Measurements from ENCODE around the gene JMJD7. TPM values are rescaled to one million over a fixed set of nuclear protein-coding genes. Genes with fewer than 3 reads are reported as not detected.

Gene JMJD7
- total RNA-seq, 3 donors from 2014 or later (not counting 1 experiment from before 2014, with no cell fraction given) = 20.3 to 36.4 (median 28.7) TPM

- Mint-ChIP-seq H3K4me1 (peaks cover 7 to 9% of the 10 kb centered on the region in 2 donors), H3K36me3 (peaks cover 8% of the 10 kb centered on the region), H3K9me3 (no peaks in the 10 kb centered on the region), H3K27ac (no peak overlapping the region), H3K4me3 (no peak overlapping the region), H3K27me3 (ENCODE audit: low read depth in 2 of 2) (no peaks in the 10 kb centered on the region)
- Histone ChIP-seq H3K4me3 (ENCODE audit: low read length) (no peak overlapping the region), H3K27ac (ENCODE audit: low read length) (no peak overlapping the region), H3K27me3 (ENCODE audit: control insufficient read depth, insufficient read depth, low read length) (no peaks in the 10 kb centered on the region), H3K4me1 (ENCODE audit: control insufficient read depth, insufficient read depth, low read length) (peaks cover 13% of the 10 kb centered on the region), H3K36me3 (ENCODE audit: control insufficient read depth, insufficient read depth, low read length) (peaks cover 32% of the 10 kb centered on the region), H3K9me3 (ENCODE audit: control insufficient read depth, insufficient read depth, low read length) (no peaks in the 10 kb centered on the region)
- intact Hi-C loops (cut with micrococcal nuclease) = loop anchor here (5.0 kb wide), 1 partner anchor 347 kb away; no protein-coding TSS in a partner anchor
- no peak for DNase-seq
- no peak for ATAC-seq
- WGBS (ENCODE audit: insufficient coverage) = 95% methylated on average over 5 of the region's 5 CpGs
- TF ChIP-seq CTCF (IDR thresholded peaks at IDR 0.05) = no peak
Measured at GRCh38 chr15:41814534-41814933, 13.4 kb upstream of the JMJD7 start.

- Mint-ChIP-seq H3K27ac (no peak overlapping the region), H3K4me3 (no peak overlapping the region), H3K9me3 (no peaks in the 10 kb centered on the region), H3K36me3 (peaks cover 8% of the 10 kb centered on the region), H3K27me3 (ENCODE audit: low read depth in 2 of 2) (no peaks in the 10 kb centered on the region), H3K4me1 (peaks cover under 1% of the 10 kb centered on the region in 2 donors)
- Histone ChIP-seq H3K4me1 (ENCODE audit: control insufficient read depth, insufficient read depth, low read length) (peaks cover under 1% of the 10 kb centered on the region), H3K27ac (ENCODE audit: low read length) (no peak overlapping the region), H3K9me3 (ENCODE audit: control insufficient read depth, insufficient read depth, low read length) (no peaks in the 10 kb centered on the region), H3K27me3 (ENCODE audit: control insufficient read depth, insufficient read depth, low read length) (no peaks in the 10 kb centered on the region), H3K36me3 (ENCODE audit: control insufficient read depth, insufficient read depth, low read length) (peaks cover 44% of the 10 kb centered on the region), H3K4me3 (ENCODE audit: low read length) (no peak overlapping the region)
- ATAC-seq (no peak), DNase-seq (no peak)
- intact Hi-C loops (cut with micrococcal nuclease) = no loop called here
- 98% methylated on average over 9 of the region's 9 CpGs for WGBS (ENCODE audit: insufficient coverage)
- no peak for TF ChIP-seq CTCF (IDR thresholded peaks at IDR 0.05)
Measured at GRCh38 chr15:41816788-41817187, 11.1 kb upstream of the JMJD7 start.

- no peak overlapping the region for H3K27ac Mint-ChIP-seq
- Histone ChIP-seq H3K27me3 (ENCODE audit: control insufficient read depth, insufficient read depth, low read length) (no peaks in the 10 kb centered on the region), H3K9me3 (ENCODE audit: control insufficient read depth, insufficient read depth, low read length) (no peaks in the 10 kb centered on the region), H3K27ac (ENCODE audit: low read length) (no peak overlapping the region), H3K36me3 (ENCODE audit: control insufficient read depth, insufficient read depth, low read length) (peaks cover 47% of the 10 kb centered on the region), H3K4me1 (ENCODE audit: control insufficient read depth, insufficient read depth, low read length) (no peaks in the 10 kb centered on the region), H3K4me3 (ENCODE audit: low read length) (no peak overlapping the region)
- H3K27me3 Mint-ChIP-seq (ENCODE audit: low read depth in 2 of 2) = no peaks in the 10 kb centered on the region
- H3K4me1 Mint-ChIP-seq = no peaks in the 10 kb centered on the region
- DNase-seq (no peak), ATAC-seq (no peak)
- no peak for TF ChIP-seq CTCF (IDR thresholded peaks at IDR 0.05)
- H3K9me3 Mint-ChIP-seq = no peaks in the 10 kb centered on the region
- no peak overlapping the region for H3K4me3 Mint-ChIP-seq
- peaks cover 8% of the 10 kb centered on the region for H3K36me3 Mint-ChIP-seq
- intact Hi-C loops (cut with micrococcal nuclease) = no loop called here
- WGBS (ENCODE audit: insufficient coverage) = 96% methylated on average over 14 of the region's 14 CpGs
Measured at GRCh38 chr15:41817327-41817726, 10.6 kb upstream of the JMJD7 start.

- Mint-ChIP-seq H3K9me3 (no peaks in the 10 kb centered on the region), H3K4me3 (no peak overlapping the region), H3K27me3 (ENCODE audit: low read depth in 2 of 2) (no peaks in the 10 kb centered on the region), H3K36me3 (peaks cover 8% of the 10 kb centered on the region), H3K27ac (no peak overlapping the region), H3K4me1 (no peaks in the 10 kb centered on the region)
- H3K4me1 ChIP-seq (ENCODE audit: control insufficient read depth, insufficient read depth, low read length) = no peaks in the 10 kb centered on the region
- intact Hi-C loops (cut with micrococcal nuclease) = no loop called here
- no peak for TF ChIP-seq CTCF (IDR thresholded peaks at IDR 0.05)
- H3K9me3 ChIP-seq (ENCODE audit: control insufficient read depth, insufficient read depth, low read length) = no peaks in the 10 kb centered on the region
- no peak overlapping the region for H3K27ac ChIP-seq (ENCODE audit: low read length)
- no peak for DNase-seq
- H3K27me3 ChIP-seq (ENCODE audit: control insufficient read depth, insufficient read depth, low read length) = no peaks in the 10 kb centered on the region
- H3K36me3 ChIP-seq (ENCODE audit: control insufficient read depth, insufficient read depth, low read length) = peaks cover 51% of the 10 kb centered on the region
- H3K4me3 ChIP-seq (ENCODE audit: low read length) = no peak overlapping the region
- WGBS (ENCODE audit: insufficient coverage) = 96% methylated on average over 6 of the region's 6 CpGs
- no peak for ATAC-seq
Measured at GRCh38 chr15:41817781-41818180, 10.1 kb upstream of the JMJD7 start.

Data from natural killer cell (primary cell).